HEK293 (cell line): ENCODE results near the gene CD101.

Experiments used
- CTCF ChIP-seq: fragments of 450-650 bp; formaldehyde crosslinking; IDR thresholded peaks from 2 replicates; pipeline ENCODE4 v1.5.1; 2016; ENCODE audit warnings: missing biosample characterization, missing genetic modification characterization
- KLF9 ChIP-seq: fragments of 450-650 bp; formaldehyde crosslinking; IDR thresholded peaks from 2 replicates; pipeline ENCODE4 v1.5.1; 2016; ENCODE audit warnings: missing biosample characterization, missing genetic modification characterization, low read depth
- REST ChIP-seq: fragments of 450-650 bp; formaldehyde crosslinking; IDR thresholded peaks from 2 replicates; pipeline ENCODE4 v1.5.1; 2016; ENCODE audit warnings: missing biosample characterization, missing genetic modification characterization
- SP2 ChIP-seq: fragments of 450-650 bp; formaldehyde crosslinking; IDR thresholded peaks from 2 replicates; pipeline ENCODE4 v1.5.1; 2016; ENCODE audit warnings: missing biosample characterization, missing genetic modification characterization
- ZNF114 ChIP-seq: fragments of 450-650 bp; formaldehyde crosslinking; IDR thresholded peaks from 2 replicates; pipeline ENCODE4 v1.5.0; 2017; ENCODE audit warnings: missing biosample characterization, missing genetic modification characterization
- ZNF404 ChIP-seq: fragments of 450-650 bp; formaldehyde crosslinking; IDR thresholded peaks from 2 replicates; pipeline ENCODE4 v1.5.1; 2017; ENCODE audit warnings: missing biosample characterization, missing genetic modification characterization
- ZNF423 ChIP-seq: fragments of 450-650 bp; formaldehyde crosslinking; IDR thresholded peaks from 2 replicates; pipeline ENCODE4 v1.5.1; 2016; ENCODE audit warnings: missing biosample characterization, missing genetic modification characterization
- ZNF426 ChIP-seq: fragments of 450-650 bp; formaldehyde crosslinking; IDR thresholded peaks from 2 replicates; pipeline ENCODE4 v1.5.1; 2017; ENCODE audit warnings: missing biosample characterization, missing genetic modification characterization, mild to moderate bottlenecking, inconsistent platforms, moderate library complexity
- ZNF660 ChIP-seq: fragments of 450-650 bp; IDR thresholded peaks from 2 replicates; pipeline ENCODE4 v1.5.1; 2018; ENCODE audit warnings: missing biosample characterization, mild to moderate bottlenecking, missing genetic modification characterization
- ZNF704 ChIP-seq: fragments of 450-650 bp; formaldehyde crosslinking; IDR thresholded peaks from 2 replicates; pipeline ENCODE4 v1.5.1; 2016; ENCODE audit warnings: missing biosample characterization, missing genetic modification characterization
- ZNF707 ChIP-seq: fragments of 450-650 bp; formaldehyde crosslinking; IDR thresholded peaks from 2 replicates; pipeline ENCODE4 v1.5.1; 2016; ENCODE audit warnings: missing biosample characterization, missing genetic modification characterization

GRCh38 chr1:116988908-116989307 lies 12.7 kb upstream of the CD101 start:
- TF ChIP-seq ZNF114 (no peak), ZNF426 (no peak), KLF9 (tag by site-specific recombination) (no peak), ZNF707 (tag by site-specific recombination) (no peak), CTCF (tag by site-specific recombination) (no peak), ZNF423 (no peak), ZNF704 (tag by site-specific recombination) (no peak), REST (tag by site-specific recombination) (no peak), ZNF660 (tag by site-specific recombination) (no peak), ZNF404 (tag by site-specific recombination) (no peak), SP2 (tag by site-specific recombination) (no peak)
